ENCODE results near the gene LRWD1.
"Not testable (repeated sequence)": the region's sequence is repeated elsewhere in the genome, so short reads cannot be mapped to it uniquely, and the experiment has no call there.

LRWD1 gene

DNA sequence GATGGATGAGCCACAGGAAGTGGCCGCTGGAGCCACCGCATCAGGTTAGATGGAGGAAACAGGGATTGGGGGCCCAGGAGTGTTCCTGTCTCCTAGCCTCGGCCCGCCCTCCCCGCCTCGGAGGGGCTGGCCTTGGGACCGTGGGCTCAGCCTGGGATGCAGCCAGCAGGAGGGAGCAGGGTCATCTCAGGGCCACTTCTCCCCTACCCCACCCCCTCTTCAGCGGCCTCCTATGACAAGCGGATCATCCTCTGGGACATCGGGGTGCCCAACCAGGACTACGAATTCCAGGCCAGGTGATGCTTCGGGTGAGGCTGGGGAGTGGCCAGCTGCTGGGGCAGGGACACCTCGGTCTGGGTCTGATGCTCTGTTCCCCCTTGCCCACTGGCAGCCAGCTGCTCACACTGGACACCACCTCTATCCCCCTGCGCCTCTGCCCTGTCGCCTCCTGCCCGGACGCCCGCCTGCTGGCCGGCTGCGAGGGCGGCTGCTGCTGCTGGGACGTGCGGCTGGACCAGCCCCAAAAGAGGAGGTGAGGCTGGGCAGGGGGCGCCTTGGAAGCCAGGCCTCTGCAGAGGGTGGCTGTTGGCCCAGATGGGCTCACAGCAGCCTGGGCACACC, 4.7 kb downstream of the LRWD1 start:
- DNase-seq: no peak

DNA sequence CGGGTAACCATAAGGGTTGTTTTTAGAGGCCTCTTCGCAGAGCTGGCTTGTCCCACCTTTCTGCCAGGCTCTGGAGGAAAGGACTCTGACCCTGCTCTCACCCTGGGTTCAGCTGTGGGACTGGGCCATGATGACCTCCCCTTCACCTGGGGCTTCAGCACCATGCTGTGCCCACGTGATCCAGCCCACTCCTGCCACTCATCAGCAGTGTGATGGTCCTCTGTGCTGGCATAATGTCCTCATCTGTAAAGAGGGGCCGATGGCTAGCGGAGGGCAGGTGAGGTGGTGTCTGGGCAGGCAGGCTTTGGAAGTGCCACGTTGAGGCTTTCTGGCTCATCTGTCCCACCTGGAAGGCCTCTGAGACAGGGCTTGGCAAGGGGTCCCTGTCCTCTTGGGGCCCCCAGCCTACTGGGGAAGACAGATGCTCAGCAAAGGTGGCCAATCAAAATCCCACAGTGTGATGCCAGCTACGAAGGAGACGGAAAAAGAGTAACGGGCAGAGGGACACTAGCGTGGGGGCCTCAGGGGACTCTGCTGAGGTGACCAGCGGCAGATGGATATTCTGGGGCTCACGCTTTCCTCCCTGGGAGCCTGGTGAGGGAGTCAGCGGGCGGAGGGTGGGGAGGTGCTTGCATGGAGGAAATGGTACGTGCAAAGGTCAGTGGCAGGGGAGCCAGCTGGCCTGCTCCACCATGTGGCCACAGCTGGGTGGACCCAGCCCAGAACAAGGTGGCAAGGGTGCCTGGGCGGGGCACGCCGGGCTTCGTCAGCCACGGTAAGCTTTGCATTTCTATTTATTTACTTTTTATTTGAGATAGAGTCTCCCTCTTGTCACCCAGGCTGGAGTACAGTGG, 5.4 kb downstream of the LRWD1 start:
- DNase-seq: no peak

DNA sequence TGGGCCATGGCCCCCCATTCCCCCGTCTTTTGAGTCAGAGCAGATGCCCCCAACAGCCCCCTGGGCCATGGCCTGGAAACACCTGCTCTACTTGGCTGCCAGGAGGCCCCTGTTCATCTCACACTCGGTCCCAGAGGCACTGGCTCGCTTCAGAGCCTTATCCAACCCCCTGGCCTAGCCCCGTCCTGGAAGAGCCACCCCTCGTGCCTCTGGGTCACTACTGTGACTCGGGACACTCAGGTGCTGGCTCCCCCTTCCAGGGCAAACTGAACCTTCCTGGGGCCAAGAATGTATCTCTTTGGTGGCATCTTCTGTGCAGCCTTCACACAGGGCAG, 7.0 kb downstream of the LRWD1 start:
- DNase-seq: no peak

DNA sequence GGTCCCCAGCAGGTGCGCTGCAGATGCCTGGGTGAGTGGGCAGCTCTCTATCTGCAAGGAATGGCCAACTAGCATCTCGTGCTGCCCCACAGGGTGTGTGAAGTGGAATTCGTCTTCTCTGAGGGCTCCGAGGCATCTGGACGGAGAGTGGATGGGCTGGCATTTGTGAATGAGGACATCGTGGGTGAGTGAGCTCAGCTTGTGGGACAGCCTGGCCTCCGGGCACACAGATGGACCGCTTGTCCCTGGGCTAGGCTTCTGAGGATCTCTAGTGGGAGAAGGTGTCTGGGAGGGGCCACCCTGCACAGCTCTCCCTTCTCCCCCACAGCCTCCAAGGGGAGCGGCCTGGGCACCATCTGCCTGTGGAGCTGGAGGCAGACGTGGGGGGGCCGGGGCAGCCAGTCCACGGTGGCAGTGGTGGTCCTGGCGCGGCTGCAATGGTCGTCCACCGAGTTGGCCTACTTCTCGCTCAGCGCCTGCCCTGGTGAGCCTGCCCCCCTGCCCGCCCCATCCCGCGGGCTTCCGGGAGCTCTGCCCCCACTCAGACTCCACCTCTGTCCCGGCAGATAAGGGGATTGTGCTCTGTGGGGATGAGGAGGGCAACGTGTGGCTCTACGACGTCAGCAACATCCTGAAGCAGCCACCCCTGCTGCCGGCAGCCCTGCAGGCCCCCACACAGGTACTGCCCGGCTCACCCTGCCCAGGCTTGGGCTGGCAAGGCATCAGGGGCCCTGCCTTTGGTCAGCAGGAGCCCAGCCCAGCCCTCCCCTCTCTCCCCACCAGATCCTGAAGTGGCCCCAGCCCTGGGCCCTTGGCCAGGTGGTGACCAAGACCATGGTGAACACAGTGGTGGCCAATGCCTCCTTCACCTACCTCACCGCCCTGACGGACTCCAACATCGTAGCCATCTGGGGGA, 7.6 kb downstream of the LRWD1 start:
- no peak for DNase-seq

DNA sequence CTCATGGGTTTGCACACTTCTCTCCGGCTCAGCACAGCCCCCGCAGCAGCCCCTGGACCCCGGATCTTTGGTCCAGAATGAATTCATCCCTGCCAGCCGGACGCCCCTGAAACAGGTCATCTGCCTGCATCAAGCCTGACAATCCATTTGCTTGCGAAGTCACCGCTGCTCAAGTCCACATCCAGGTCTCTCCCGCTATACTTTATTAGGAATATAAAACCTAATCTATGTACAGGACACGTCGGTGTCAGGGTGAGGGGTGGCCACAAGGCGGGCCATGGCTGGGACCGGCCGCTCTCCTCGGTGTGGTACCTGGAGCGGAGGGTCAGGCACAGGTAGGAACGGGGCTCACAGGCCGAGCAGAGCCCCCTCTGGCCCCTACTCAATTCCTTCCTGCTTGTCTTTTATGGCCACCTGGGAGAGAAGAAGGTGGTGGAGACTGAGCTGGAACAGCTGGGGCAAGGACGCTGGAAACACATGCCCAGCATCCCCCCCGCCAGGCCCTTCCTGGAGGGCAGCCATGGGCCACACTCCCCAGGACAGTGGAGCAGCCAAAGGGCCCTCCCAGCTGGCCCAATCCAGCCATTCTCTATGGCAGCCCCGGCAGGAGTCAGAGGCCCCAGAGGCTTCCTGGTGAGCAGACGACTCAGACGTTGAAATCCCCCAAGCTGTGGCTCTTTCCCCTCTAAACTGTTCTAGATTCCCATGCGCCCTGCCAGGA, 8.6 kb downstream of the LRWD1 start:
- no peak for DNase-seq

DNA sequence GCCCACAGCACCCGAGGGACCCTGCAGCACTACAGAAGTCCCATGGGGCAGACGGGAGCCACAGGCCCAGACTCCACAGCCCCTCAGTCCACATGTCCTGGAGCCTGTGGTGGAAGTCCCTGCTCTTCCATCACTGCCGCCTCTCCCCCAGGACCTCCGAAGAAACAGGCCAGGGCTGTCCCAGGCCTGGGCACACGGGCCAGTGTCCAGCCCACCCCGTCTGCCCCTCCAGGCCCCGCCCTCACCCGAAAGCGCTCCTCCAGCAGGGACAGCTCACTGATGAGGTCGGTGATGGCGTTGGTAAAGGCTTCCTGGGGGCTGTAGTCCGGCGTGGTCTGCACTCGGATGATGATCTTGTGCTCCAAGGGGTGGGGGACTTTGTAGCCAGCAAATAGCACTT, 9.3 kb downstream of the LRWD1 start:
- DNase-seq: not testable (repeated sequence)

DNA sequence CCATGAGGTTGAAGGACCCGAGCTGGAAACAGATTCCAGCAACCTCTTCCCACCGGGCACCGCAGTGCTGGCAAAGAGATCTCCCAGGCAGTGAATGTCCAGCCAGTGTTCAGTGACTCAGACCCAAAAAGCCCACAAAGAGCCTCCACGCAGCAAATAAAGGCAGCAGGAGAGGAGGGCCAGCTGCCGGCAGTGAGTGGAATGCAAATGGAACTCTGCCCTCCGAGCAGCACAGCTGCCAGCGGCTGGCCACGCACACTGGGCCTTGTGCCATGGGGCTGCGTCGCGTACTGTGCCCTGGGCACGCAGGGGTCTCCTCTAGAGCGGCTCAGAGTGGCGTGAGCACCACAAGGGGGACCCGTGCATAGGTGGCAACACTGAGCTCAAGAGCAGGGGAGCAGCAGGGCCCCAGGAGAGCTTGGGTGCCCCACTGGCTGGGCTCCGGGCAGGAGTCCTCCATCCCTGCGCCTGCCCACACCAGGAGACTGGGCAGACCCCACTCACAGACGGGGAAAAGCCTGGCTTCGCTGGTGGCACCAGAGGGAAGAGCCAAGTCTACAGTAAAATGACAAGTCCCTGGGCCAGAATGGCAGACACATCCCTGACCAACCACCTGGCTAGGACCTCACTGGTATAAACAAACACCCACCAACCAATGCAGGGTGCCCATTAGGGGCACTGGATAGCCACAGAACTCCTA, 10.1 kb downstream of the LRWD1 start:
- not testable (repeated sequence) for DNase-seq

DNA sequence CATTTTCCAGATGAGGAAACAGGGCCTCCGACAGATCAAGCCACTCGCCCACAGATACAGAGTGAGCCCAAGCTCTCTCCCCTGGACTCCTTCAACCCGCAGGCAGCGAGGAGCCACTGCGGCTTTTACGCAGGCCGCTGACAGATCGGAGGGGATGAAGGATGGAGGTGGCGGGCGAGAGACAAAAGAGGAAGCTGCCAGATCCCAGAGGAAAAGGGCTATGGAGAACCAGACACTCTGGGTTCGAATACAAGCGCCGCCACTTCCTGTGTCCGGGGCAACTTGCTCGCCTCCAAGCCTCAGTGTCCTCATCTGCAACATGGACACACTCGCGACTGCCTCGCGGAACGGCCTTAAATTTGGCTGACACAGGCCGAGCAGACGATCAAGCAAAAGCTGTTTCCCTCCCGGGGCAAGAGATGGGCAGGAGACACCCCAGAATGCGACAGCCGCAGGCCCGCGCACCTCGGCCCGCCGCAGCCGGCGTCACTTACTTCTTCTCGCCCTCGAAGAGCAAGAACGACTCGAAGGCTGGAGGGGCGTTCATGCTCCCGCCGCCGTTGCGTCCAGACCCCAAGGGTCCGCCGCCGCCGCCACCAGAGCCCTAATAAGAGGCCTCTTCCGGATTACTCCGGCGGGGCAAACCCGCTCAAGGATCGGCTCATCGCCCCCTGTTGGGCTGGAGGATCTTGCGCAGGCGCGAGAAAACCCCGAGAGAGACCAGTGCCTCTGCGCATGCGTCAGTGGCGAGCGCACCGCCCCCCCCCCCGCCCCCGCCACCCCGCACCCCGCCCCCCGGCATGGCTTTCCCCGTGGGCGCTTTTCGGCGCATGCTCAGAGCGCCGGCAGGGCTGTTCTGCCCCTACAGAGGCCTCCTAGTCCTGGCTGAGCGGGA, 13.8 kb downstream of the LRWD1 start, which contains the start of gene POLR2J:
Gene POLR2J (minus strand): TSS at position 609 of the 895 bp plus-strand sequence. CDS start 62 bp downstream, at position 547.
- not testable (repeated sequence) for DNase-seq

DNA sequence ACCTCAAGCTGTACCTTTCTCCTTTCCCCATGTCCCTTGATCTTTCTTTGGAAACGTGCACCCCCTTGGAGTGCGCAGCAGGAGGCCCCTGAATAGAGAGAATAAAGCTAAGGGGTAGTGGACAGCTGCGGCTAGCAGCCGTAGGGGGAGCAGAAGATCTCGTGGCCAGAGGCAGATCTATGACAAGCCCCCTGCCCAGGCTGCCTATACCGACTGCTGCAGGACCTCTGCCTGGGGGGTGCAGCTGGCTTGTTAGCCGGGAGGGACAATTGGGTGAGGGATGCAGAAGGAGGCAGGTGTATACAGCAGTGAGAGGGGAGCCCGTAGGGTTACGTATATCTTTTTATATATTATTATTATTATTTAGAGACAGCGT, 14.4 kb downstream of the LRWD1 start:
- DNase-seq: not testable (repeated sequence)

DNA sequence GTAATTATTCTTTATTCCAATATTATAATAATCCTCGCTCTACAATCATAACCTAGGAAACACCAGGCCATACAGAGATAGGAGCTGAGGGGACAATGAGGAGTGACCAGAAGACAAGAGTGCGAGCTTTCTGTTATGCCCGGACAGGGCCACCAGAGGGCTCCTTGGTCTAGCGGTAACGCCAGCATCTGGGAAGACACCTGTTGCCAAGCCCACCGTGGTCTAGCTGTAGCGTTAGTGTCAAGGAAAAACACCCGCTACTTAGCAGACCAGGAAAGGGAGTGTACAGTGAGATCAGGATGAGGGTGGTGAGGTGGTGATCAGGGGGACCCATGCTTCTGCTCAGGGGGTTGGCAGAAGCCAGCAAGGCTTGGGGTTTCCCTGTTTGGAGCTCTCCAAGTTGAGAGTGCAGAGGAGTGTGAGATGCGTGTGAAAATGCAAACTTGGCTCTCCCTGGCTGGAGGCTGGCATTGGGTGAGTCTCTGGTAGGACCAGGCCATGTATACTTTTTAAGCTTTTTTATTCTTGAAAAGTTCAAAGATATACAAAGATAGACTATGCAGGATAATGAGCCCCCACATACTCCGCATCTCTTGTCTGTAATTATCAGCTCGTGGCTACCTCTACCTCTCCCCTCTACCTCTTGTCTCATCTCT, 15.3 kb downstream of the LRWD1 start:
- DNase-seq: not testable (repeated sequence)

DNA sequence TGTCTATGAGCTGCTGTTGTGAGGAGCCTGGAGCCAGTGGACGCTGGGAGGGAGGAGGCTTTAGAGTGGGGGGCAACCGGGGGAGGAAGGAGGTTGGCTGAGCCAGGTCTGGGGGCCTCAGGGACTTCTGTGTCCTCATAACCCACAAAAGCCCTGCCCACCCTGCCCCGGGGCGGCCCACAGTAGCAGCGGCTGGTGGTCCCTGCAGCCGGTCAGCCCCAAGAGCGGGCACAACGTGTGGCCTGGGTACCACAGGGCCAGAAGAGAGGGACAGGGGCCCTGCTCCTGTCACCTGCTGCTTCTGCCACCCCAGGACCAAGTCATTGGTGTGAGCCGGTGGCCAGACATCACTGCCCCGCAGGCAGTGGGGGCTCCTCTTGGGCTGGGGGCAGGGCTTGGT, 17.2 kb downstream of the LRWD1 start:
- DNase-seq: not testable (repeated sequence)

DNA sequence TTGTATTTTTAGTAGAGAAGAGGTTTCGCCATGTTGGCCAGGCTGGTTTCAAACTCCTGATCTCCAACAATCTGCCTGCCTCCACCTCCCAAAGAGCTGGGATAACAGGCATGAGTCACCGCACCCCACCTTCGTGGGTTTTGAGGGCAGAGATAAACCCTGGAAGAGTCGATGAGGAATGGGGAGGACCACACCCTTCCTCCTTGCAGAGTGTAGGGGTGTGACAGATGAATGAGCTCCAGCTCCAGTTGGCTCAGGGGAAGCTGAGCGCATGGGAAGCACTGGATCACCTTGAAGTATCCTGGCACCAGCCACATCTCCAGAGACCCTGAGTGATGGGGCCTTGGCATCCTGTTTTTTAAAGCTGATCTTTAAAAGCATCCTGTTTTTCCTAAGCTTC, 19.5 kb downstream of the LRWD1 start:
- not testable (repeated sequence) for DNase-seq

DNA sequence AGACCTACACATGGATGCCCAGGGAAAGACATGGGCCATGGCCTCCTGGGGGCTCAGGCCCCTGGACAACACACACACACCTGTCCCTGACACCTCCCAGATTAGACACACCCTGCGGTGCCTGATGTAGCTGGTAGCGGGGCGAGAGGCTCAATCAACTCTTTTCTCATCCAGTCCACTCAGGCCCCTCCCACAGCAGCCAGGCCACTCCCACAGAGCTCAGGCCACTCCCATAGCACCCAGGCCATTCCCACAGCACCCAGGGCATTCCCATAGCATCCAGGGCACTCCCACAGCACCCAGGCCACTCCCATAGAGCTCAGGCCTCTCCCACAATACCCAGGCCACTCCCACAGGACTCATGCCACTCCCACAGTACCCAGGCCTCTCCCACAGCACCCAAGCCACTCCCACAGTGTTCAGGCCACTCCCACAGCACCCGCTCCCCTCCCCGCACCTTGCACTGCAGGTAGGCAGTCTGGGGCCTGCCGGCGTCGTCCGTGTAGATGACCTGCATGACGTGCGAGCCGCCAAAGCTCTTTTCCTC, 25.8 kb downstream of the LRWD1 start:
- DNase-seq: not testable (repeated sequence)

DNA sequence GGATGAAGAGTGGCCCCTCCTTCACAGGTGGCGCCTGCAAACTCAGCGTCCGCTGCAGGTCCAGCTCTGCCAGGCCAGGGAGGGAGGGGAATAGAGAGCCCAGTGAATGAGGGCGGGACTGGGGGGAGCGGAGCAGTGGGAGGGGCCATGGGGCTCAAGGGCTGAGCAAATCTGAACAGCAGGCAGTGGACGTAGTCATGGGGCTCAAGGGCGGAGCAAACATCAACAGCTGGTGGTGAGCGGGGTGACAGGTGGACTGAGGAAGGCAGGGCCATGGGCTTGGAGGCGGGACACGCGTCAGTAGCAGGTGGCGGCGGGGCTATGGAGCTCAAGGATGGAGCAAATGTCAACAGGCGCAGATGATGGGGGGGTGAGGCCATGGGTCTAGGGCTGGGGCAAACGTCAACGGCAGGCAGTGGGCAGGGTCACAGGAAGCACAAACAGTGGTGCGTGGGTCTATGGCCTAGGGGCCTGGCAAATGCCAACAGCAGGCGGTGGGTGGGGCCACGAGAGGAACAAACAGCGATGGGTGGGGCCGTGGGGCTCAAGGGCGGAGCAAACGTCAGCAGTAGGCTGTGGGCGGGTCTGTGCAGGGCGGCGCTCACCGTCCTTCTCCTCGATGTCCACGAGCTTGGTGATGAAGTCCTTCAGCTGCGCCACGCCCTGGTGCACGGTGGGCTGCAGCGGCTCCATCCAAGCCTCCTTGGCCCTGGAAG, 28.6 kb downstream of the LRWD1 start:
- not testable (repeated sequence) for DNase-seq

DNA sequence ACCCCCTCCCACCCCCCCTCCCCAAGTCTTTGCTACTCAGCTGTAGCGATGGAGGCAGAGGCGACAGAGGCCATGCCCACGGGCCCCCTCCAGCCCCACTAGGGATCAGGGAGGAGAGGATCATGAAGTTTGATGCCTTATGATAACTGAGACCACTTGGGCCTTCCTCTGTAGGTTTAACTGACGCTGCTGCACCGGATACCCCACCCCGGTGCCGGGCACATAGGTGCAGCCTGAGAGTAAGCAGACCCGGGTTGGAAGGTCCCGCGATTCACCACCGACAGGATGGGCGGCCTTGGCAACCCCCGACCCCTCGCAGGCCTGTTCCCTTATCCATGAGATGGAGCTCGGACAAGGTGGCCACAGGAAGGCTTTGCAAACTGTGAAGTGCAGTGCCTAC, 29.2 kb downstream of the LRWD1 start:
- DNase-seq: not testable (repeated sequence)

DNA sequence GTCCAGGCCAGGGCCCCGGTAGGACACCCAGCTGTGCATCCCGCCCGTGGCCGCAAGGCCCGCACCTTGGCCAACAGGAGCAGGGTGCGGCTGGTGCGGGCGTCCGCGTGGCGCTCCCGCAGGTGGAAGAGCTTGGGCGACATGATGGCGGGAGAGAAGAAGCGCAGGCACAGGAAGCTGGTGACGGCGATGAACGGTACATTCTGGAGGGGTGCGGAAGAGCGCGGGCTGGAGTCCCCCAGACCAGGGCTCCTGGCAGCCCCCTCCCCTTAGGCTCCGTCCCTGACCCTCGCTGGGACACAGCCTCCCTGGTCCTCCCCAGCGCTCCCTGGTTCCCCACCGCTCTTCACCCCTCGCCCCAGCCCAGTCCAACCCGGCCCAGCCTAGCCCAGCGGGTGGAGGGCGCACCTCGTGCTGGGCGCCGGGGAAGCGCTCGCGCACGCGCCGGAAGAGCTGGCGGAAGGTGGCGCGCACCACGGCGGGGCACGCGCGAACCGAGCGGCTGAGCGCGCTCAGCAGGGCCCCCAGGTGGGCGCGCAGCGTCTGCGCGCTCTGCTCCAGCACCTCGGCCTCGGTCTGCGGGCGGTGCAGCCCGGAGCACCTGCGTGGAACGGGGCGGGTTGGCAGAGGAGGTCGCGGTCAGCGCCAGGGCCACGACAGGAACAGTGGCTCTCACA, 29.8 kb downstream of the LRWD1 start:
- not testable (repeated sequence) for DNase-seq

DNA sequence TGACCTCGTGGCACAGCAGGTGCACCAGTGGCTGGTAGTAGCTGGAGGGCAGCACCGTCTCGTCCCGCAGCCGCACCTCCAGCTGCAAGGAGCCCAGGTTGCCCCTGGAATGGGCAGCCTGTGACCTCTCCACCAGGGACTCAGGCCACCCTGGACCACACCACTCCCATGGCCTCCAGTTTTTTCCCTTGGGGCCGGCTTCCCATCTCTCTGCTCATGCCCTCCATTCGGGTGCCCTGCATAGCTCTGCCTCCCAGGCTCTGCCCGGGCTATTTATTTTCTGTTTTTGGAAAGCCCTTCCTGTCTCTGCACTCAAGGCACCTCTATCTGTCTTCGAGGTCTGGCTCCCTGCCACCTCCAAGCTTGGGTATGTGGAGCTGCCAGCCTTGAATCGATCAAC, 32.1 kb downstream of the LRWD1 start:
- not testable (repeated sequence) for DNase-seq

DNA sequence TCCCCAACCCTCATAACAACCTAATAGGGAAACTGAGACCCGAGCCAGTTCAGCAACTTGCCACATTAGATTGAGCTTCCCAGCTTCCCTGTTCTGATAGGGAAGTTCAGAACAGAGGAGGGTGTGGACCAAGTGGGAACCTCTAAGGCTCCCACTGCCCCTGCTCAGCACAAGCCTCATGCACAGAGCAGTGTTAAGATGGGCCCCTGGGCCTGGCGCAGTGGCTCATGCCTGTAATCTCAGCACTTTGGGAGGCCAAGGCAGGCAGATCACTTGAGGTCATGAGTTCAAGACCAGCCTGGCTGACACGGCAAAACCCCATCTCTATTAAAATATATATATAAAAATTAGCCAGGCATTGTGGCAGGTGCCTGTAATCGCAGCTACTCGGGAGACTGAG, 32.5 kb downstream of the LRWD1 start:
- not testable (repeated sequence) for DNase-seq

DNA sequence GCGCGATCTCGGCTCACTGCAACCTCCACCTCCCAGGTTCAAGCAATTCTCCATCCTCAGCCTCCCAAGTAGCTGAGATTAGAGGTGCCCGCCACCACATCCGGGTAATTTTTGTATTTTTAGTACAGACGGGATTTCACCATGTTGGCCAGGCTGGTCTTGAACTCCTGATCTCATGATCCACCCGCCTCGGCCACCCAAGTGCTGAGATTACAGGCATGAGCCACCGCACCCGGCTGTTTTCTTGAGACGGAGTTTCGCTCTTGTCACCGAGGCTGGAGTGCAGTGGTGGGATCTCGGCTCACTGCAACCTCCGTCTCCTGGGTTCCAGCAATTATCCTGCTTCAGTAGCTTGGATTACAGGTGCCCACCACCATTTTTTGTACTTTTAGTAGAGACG, 33.5 kb downstream of the LRWD1 start:
- DNase-seq: not testable (repeated sequence)

Measured in GF-D8 (cell line).